GM12878 (cell line): ENCODE results near the gene SAAL1. TPM values are rescaled to one million over a fixed set of nuclear protein-coding genes. Genes with fewer than 3 reads are reported as not detected.

Experiments
- ATAC-seq: fragments of 200-7000 bp; cut with Tn5 transposase; 3 replicates; pipeline ENCODE4 v1.9.1; 2020; ENCODE audit warnings: mild to moderate bottlenecking, moderate library complexity
- BruUV-seq: library from RNA; stranded (reverse); fragments of 400-500 nt; replicated peaks from 2 replicates; lab custom pipeline; 2021; lab: Mats Ljungman, UMichigan
- CTCF ChIA-PET: fragments of 300-600 bp; sonication (Branson Sonifier 250); formaldehyde crosslinking; extraction: SDS; loops from one replicate; lab custom pipeline; 2021; ENCODE audit warnings: inconsistent platforms; lab: Yijun Ruan, JAX
- POLR2A ChIA-PET: fragments of 350-600 bp; formaldehyde crosslinking; extraction: SDS; loops from one replicate; lab custom pipeline; 2021; ENCODE audit warnings: inconsistent platforms; lab: Charles Lee
- RAD21 ChIA-PET: fragments of 300-600 bp; sonication (Branson Sonifier 250); formaldehyde crosslinking; loops from one replicate; lab custom pipeline; 2023; ENCODE audit warnings: antibody characterized with exemption; ENCODE audit not compliant: unreplicated experiment; lab: Charles Lee
- SMC1A ChIA-PET: fragments of 300-600 bp; sonication (Branson Sonifier 250); formaldehyde crosslinking; loops from one replicate; lab custom pipeline; 2023; ENCODE audit not compliant: unreplicated experiment, uncharacterized antibody; lab: Charles Lee
- DNase-seq: peaks from one replicate; pipeline ENCODE4 v3.0.0-alpha.2; 2011; ENCODE audit warnings: low read depth, low spot score
- FAIRE-seq: peaks from 3 replicates; lab custom pipeline; 2011; peaks lifted over from hg19 to GRCh38; lab: Jason Lieb, UNC
- H2AFZ ChIP-seq: 2 replicates; pipeline ENCODE4 v1.6.0; 2011; ENCODE audit warnings: low read depth, low read length, control low read depth; ENCODE audit not compliant: control insufficient read depth
- H3K27ac ChIP-seq: 2 replicates; pipeline ENCODE4 v1.5.1; 2011; ENCODE audit warnings: control low read depth; ENCODE audit not compliant: control insufficient read depth, insufficient read depth
- H3K27me3 ChIP-seq, 2 experiments: replicated peaks in 1 of 2; 2 replicates each; pipeline versions ENCODE4 v1.6.0 to v1.6.1; 2011; ENCODE audit warnings: low read length in 1 of 2; ENCODE audit not compliant: control insufficient read depth in 2 of 2, insufficient read depth in 2 of 2
- H3K36me3 ChIP-seq, 2 experiments: 2 replicates each; pipeline ENCODE4 v1.5.1; 2011; ENCODE audit warnings: low read length in 1 of 2; ENCODE audit not compliant: control insufficient read depth in 2 of 2, insufficient read depth in 2 of 2
- H3K4me1 ChIP-seq: 2 replicates; pipeline ENCODE4 v1.6.1; 2011; ENCODE audit warnings: mild to moderate bottlenecking, low read length, moderate library complexity, mixed read lengths; ENCODE audit not compliant: control insufficient read depth, insufficient read depth
- H3K4me2 ChIP-seq: 2 replicates; pipeline ENCODE4 v1.6.0; 2011; ENCODE audit warnings: control low read depth; ENCODE audit not compliant: control insufficient read depth, insufficient read depth
- H3K4me3 ChIP-seq: fragments of 200-600 bp; sonication (generic); 2 replicates; pipeline ENCODE4 v1.5.1; 2016
- H3K79me2 ChIP-seq: 2 replicates; pipeline ENCODE4 v1.6.0; 2011; ENCODE audit warnings: low read length; ENCODE audit not compliant: control insufficient read depth, insufficient read depth
- H3K9ac ChIP-seq: 2 replicates; pipeline ENCODE4 v1.8.0; 2011; ENCODE audit warnings: low read length, control low read depth, mixed read lengths; ENCODE audit not compliant: control insufficient read depth, insufficient read depth
- H3K9me3 ChIP-seq: replicated peaks from 3 replicates; pipeline ENCODE4 v1.5.1; 2011; ENCODE audit warnings: mild to moderate bottlenecking, low read length; ENCODE audit not compliant: control insufficient read depth, insufficient read depth
- H4K20me1 ChIP-seq: 2 replicates; pipeline ENCODE4 v1.6.0; 2011; ENCODE audit not compliant: control insufficient read depth, insufficient read depth
- CBX3 ChIP-seq: fragments of 200-600 bp; sonication (generic); IDR thresholded peaks from 2 replicates; pipeline ENCODE4 v1.6.1; 2016; ENCODE audit warnings: low read depth, borderline replicate concordance
- CEBPB ChIP-seq, 2 experiments: fragments of 150-350 bp in 1 of 2; IDR thresholded peaks; 2 replicates each; pipeline ENCODE4 v1.6.1; 2012 to 2014; ENCODE audit warnings: low read depth in 2 of 2, low read length in 2 of 2, borderline replicate concordance in 1 of 2, inconsistent platforms in 1 of 2
- CTCF ChIP-seq, 3 experiments: IDR thresholded peaks in 2 of 3; conservative IDR thresholded peaks in 1 of 3; 2 replicates each; pipeline ENCODE4 v1.5.1; 2011; ENCODE audit warnings: low read depth in 3 of 3, low read length in 3 of 3, mild to moderate bottlenecking in 3 of 3, control low read depth in 2 of 3, moderate library complexity in 2 of 3, inconsistent platforms in 1 of 3, mixed read lengths in 1 of 3; ENCODE audit not compliant: control insufficient read depth in 2 of 3, insufficient read depth in 1 of 3; ENCODE audit errors: extremely low read depth in 1 of 3
- GABPA ChIP-seq: IDR thresholded peaks from 2 replicates; pipeline ENCODE4 v1.6.1; 2014; ENCODE audit warnings: antibody characterized with exemption, low read depth, mild to moderate bottlenecking, inconsistent platforms
- HDAC2 ChIP-seq: fragments of 200-600 bp; sonication (generic); IDR thresholded peaks from 2 replicates; pipeline ENCODE4 v1.6.1; 2017
- RB1 ChIP-seq: fragments of 450-650 bp; formaldehyde crosslinking; IDR thresholded peaks from 2 replicates; pipeline ENCODE4 v1.6.1; 2017; ENCODE audit warnings: mild to moderate bottlenecking, borderline replicate concordance
- RUNX3 ChIP-seq: IDR thresholded peaks from 2 replicates; pipeline ENCODE4 v1.6.1; 2012; ENCODE audit warnings: low read length, inconsistent platforms
- SMC3 ChIP-seq: IDR thresholded peaks from 2 replicates; pipeline ENCODE4 v1.6.1; 2011; ENCODE audit warnings: low read length, improper control_type of control experiment, borderline replicate concordance
- SUZ12 ChIP-seq: fragments of 200-600 bp; sonication (generic); IDR thresholded peaks from one replicate; pipeline ENCODE4 v1.6.1; 2018; ENCODE audit warnings: antibody characterized with exemption, mild to moderate bottlenecking; ENCODE audit not compliant: unreplicated experiment
- USF2 ChIP-seq: IDR thresholded peaks from 2 replicates; pipeline ENCODE4 v1.6.1; 2011; ENCODE audit warnings: low read depth, low read length, improper control_type of control experiment, borderline replicate concordance
- ZNF24 ChIP-seq: fragments of 450-650 bp; IDR thresholded peaks from 2 replicates; pipeline ENCODE4 v1.6.1; 2017; ENCODE audit warnings: antibody characterized with exemption, mild to moderate bottlenecking
- WGBS: methylation state at CpG from one replicate; pipeline ENCODE4 v1.1.6; 2016; ENCODE audit warnings: low lambda C conversion rate; ENCODE audit not compliant: insufficient replicate concordance, insufficient coverage; ENCODE audit errors: missing lambda C conversion rate; 5-methylcytosine and 5-hydroxymethylcytosine counted together
- in situ Hi-C: fragments of 300-500 bp; cut with MboI; formaldehyde crosslinking; loops from 9 replicates; pipeline ENCODE4 v1.14.3; 2018; ENCODE audit warnings: mixed read lengths
- intact Hi-C: fragments of 100-400 bp; cut with micrococcal nuclease; formaldehyde crosslinking; loops from one replicate; pipeline ENCODE4 v1.14.2; 2022; ENCODE audit not compliant: unreplicated experiment
- polyA plus RNA-seq, 11 experiments: library from polyadenylated mRNA; depleted of rRNA in 4 of 11; unstranded in 6 of 11; stranded (reverse) in 5 of 11; fragments of >200 nt; fragmentation: Nextera tagmentation in 4 of 11; fragmentation: Illumina TruSeq in 1 of 11; extraction: Ambion mirVana in 4 of 11; extraction: Trizol in 1 of 11; gene quantifications; 1 replicate in 1 of 11; 2 replicates in 10 of 11; pipeline versions ENCODE4 v1.2.1 to v1.2.3, GENCODE V29; 2011 to 2016; ENCODE audit warnings: inconsistent platforms in 2 of 11, missing spikeins in 2 of 11, low read depth in 1 of 11
- total RNA-seq, 4 experiments: library from RNA; depleted of rRNA in 3 of 4; stranded (reverse); fragments of >200 nt in 3 of 4; fragmentation: Illumina TruSeq in 1 of 4; extraction: Trizol in 1 of 4; gene quantifications; 2 replicates each; pipeline versions ENCODE4 v1.2.1 to v1.2.3, GENCODE V29; 2013 to 2021

The SAAL1 gene
- total and polyA plus RNA-seq, 10 of the 15 experiments (the other 5 are each of a cell fraction or from before 2014, with no cell fraction given), result 26.3 to 59.4 (median 43.8) TPM

- TF ChIP-seq SMC3, result no peak
Measured at GRCh38 chr11:18145025-18145424, 39.1 kb upstream of the SAAL1 start (continued).

- DNase-seq, result no peak
- H3K27me3 ChIP-seq, result no peaks in the 10 kb centered on the region
- no peak overlapping the region for H3K4me2 ChIP-seq
- no peak overlapping the region for H3K9ac ChIP-seq
- H3K79me2 ChIP-seq, result no peaks in the 10 kb centered on the region
- no peak overlapping the region for H3K27ac ChIP-seq
- H3K4me1 ChIP-seq, result no peaks in the 10 kb centered on the region
- BruUV-seq, result no TSS peak
- ChIA-PET POLR2A (no interaction called here), CTCF (interaction anchor here (1.3 kb wide), 1 partner anchor 10 kb away, joined by 3 read pairs; no protein-coding TSS in a partner anchor), SMC1A (no interaction called here), RAD21 (no interaction called here)
- no peak overlapping the region for H2AFZ ChIP-seq
- TF ChIP-seq RB1 (no peak), ZNF24 (no peak), USF2 (no peak), HDAC2 (no peak), RUNX3 (no peak), GABPA (no peak), SUZ12 (no peak), CEBPB (IDR thresholded peaks at IDR 0.05; ENCODE audit: borderline replicate concordance in 1 of 2, low read depth in 2 of 2, low read length in 2 of 2) (no peak), CTCF (IDR thresholded peaks at IDR 0.05 in 2 of 3, conservative IDR thresholded peaks at IDR 0.05 in 1 of 3; ENCODE audit: control insufficient read depth in 2 of 3, extremely low read depth in 1 of 3, insufficient read depth in 1 of 3, low read depth in 3 of 3, low read length in 3 of 3) (no peak), CBX3 (no peak)
- H3K4me3 ChIP-seq, result no peak overlapping the region
- no peak for ATAC-seq
- no peaks in the 10 kb centered on the region for H4K20me1 ChIP-seq
- in situ Hi-C loops (no loop called here), intact Hi-C loops (no loop called here)
- H3K9me3 ChIP-seq, result no peaks in the 10 kb centered on the region
- H3K36me3 ChIP-seq, result no peaks in the 10 kb centered on the region
- no peak for FAIRE-seq
- 28% methylated on average over 5 of the region's 5 CpGs for WGBS
Measured at GRCh38 chr11:18144243-18144642, 38.4 kb upstream of the SAAL1 start.
